AG04449 (cell line): ENCODE measurements around the gene LRMDA.

Experiments used
- CTCF ChIA-PET: fragments of 350-600 bp; formaldehyde crosslinking; extraction: SDS; loops from one replicate; lab custom pipeline; 2021; ENCODE audit warnings: antibody characterized with exemption; lab: Yijun Ruan, JAX
- POLR2A ChIA-PET: fragments of 400-600, 350-600 bp; formaldehyde crosslinking; extraction: SDS; loops from one replicate; lab custom pipeline; 2020; ENCODE audit warnings: antibody characterized with exemption, inconsistent platforms; lab: Yijun Ruan, JAX
- DNase-seq: peaks from one replicate; pipeline ENCODE4 v3.0.0-alpha.2; 2010; ENCODE audit warnings: low read depth, low spot score
- H3K4me3 ChIP-seq: 2 replicates; pipeline ENCODE4 v1.5.1; 2011; ENCODE audit warnings: low read depth, mild to moderate bottlenecking, control low read depth, low read length
- TF ChIP-seq, protein P1 (sequence below): IDR thresholded peaks from one replicate; pipeline ENCODE4 v1.5.1; 2011; ENCODE audit warnings: mild to moderate bottlenecking, moderate library complexity, low read length, control low read depth, inconsistent platforms; ENCODE audit not compliant: insufficient read depth; ENCODE audit errors: missing control alignments

The LRMDA gene

DNA sequence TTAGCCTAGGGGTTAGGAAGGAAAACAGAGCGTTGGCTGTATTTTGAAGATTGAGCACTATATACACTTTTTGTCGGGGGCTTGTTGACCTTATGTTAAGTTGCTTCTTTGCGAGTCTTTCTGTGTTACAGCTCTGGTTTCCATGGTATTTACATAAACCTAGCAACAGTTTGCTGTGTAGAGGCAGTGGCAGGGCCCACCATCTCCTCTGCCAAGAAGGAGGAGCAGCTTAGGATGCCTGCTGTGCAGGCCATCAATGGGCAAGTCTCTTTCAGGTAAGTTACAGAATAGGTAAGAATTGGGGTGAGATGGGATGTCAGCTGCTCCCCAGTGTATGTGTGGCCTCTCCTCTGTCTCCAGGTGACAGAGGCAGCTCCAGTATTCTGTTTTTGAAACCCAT lies 485.5 kb downstream of the LRMDA start:
- no peak for DNase-seq
- TF ChIP-seq, protein P1, sequence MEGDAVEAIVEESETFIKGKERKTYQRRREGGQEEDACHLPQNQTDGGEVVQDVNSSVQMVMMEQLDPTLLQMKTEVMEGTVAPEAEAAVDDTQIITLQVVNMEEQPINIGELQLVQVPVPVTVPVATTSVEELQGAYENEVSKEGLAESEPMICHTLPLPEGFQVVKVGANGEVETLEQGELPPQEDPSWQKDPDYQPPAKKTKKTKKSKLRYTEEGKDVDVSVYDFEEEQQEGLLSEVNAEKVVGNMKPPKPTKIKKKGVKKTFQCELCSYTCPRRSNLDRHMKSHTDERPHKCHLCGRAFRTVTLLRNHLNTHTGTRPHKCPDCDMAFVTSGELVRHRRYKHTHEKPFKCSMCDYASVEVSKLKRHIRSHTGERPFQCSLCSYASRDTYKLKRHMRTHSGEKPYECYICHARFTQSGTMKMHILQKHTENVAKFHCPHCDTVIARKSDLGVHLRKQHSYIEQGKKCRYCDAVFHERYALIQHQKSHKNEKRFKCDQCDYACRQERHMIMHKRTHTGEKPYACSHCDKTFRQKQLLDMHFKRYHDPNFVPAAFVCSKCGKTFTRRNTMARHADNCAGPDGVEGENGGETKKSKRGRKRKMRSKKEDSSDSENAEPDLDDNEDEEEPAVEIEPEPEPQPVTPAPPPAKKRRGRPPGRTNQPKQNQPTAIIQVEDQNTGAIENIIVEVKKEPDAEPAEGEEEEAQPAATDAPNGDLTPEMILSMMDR = no peak
- H3K4me3 ChIP-seq = no peak overlapping the region
- POLR2A ChIA-PET = no interaction called here
- CTCF ChIA-PET = no interaction called here

DNA sequence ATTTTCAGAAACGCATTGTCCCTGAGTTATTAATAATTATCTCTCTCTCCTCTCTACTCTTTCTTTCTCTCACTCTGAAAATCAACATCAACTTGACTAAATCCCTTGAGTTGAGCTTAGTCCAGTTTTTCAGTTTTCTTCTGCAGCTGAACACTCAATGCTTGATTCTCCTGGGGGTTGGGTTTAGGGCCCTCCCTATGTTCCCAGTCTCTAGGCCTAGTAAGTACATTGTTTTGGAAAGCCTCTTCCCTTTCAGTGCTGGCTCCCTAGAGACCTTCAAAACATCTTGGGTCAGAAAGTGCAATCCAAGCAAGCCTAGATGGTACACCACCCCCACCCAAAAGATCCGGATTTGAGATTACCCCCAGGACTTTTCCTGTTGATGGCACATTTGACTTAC lies 488.5 kb downstream of the LRMDA start:
- DNase-seq = no peak
- CTCF ChIA-PET = interaction anchor here (1.2 kb wide), 1 partner anchor 9 kb away, joined by 4 read pairs; no protein-coding TSS in a partner anchor
- TF ChIP-seq, protein P1 = no peak
- H3K4me3 ChIP-seq = no peak overlapping the region
- POLR2A ChIA-PET = no interaction called here

DNA sequence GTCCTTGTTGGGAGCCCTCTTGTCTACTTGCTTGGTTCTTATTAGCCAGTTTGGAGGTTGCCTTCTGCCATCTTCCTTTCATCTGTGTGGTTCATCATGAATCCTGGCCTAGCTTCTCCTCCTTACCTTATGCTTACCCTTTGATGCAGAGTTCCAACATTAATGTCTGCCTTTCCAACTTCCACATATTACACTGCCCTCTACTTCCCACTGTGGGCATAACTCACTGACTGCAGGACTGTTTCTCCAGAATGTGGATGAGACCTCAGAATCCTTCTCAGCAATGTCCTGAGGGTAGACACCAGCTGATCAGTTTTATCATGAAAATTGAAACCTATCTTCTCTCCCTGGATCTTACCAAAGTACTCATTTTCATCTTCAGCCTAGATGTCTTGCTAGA lies 491.0 kb downstream of the LRMDA start:
- CTCF ChIA-PET = interaction anchor here (0.8 kb wide), 1 partner anchor 15 kb away, joined by 3 read pairs; no protein-coding TSS in a partner anchor
- DNase-seq = no peak
- TF ChIP-seq, protein P1 = no peak
- H3K4me3 ChIP-seq = no peak overlapping the region
- POLR2A ChIA-PET = no interaction called here

DNA sequence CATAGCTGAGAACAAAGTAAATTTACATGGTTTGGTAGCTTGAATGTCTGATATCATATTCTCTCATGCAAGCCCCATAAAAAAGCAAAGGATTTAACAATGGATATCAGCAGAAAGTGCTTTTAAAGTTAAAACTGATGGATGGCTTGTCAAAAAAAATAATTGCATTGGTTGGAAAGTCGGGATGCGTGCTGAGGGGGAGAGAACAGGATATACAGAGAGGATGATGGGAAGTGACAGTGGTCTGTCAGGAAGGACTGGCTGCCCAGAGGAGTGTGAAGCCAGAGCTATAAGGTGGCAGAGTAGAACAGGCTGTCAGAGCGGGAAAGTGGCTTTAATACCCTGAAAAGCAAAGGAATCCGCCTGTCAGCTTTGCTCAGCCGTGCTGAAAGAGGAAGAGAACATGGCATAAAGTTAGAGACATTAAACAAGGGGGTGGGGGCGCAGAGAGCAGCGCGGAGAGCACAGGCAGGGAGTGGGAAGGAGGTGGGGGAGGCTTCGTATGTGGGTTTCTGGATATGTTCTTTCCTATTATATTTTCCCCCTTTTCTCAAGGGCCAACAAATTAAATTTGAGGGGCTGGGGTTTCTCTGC lies 493.0 kb downstream of the LRMDA start:
- DNase-seq = no peak
- no peak overlapping the region for H3K4me3 ChIP-seq
- POLR2A ChIA-PET = no interaction called here
- TF ChIP-seq, protein P1 = no peak
- CTCF ChIA-PET = interaction anchor here (1.2 kb wide), 1 partner anchor 379 kb away, joined by 3 read pairs; no protein-coding TSS in a partner anchor

DNA sequence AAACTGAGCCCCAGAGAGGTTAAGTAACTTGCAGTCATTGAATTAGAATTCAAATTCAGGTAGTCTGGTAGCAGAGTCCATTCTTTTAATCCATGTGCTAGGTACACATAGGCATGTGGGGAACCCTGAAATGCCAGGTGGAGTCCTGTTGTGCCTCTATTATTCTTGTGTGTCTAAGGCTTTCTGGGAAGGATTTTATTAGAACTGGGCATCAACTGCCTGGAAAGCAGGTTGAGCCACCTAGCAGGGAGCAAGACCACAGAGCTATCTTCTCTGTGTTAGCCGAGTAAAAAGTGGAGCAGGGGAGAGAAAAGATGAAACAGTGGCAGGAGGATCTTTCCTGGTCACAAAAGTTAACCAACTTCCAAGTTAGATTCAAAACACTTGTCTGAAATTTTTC lies 494.6 kb downstream of the LRMDA start:
- CTCF ChIA-PET = no interaction called here
- no peak overlapping the region for H3K4me3 ChIP-seq

DNA sequence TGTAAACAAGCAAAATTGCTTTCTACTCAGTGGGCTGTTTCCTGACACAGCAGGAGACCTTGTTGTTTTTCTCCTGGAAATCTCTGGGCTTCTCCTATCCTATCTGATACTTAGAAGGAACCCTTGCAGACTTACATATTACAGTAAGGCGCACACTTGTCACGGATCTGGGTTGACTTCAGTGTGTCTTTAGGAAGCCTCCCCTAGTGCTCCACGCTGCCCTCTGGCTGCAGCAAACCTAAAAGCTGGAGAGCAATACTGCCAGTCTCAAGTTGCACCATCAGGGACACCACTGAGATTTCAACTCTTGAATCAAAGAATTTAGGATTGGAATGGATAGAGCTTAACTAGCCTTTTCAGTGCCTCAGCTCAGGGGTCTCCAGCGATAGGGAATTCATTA lies 495.3 kb downstream of the LRMDA start:
- POLR2A ChIA-PET = no interaction called here
- TF ChIP-seq, protein P1 = no peak
- H3K4me3 ChIP-seq = no peak overlapping the region
- CTCF ChIA-PET = no interaction called here
- no peak for DNase-seq

More for the DNA sequence above, 494.6 kb downstream of the LRMDA start:
- POLR2A ChIA-PET = no interaction called here
- DNase-seq = no peak
- TF ChIP-seq, protein P1 = no peak
